GM03348 (cell line): Measurements from ENCODE around the gene LHX2.

ENCODE experiments used
- DNase-seq: peaks from one replicate; pipeline ENCODE4 v3.0.0; 2012; ENCODE audit warnings: low spot score

The LHX2 gene

DNA sequence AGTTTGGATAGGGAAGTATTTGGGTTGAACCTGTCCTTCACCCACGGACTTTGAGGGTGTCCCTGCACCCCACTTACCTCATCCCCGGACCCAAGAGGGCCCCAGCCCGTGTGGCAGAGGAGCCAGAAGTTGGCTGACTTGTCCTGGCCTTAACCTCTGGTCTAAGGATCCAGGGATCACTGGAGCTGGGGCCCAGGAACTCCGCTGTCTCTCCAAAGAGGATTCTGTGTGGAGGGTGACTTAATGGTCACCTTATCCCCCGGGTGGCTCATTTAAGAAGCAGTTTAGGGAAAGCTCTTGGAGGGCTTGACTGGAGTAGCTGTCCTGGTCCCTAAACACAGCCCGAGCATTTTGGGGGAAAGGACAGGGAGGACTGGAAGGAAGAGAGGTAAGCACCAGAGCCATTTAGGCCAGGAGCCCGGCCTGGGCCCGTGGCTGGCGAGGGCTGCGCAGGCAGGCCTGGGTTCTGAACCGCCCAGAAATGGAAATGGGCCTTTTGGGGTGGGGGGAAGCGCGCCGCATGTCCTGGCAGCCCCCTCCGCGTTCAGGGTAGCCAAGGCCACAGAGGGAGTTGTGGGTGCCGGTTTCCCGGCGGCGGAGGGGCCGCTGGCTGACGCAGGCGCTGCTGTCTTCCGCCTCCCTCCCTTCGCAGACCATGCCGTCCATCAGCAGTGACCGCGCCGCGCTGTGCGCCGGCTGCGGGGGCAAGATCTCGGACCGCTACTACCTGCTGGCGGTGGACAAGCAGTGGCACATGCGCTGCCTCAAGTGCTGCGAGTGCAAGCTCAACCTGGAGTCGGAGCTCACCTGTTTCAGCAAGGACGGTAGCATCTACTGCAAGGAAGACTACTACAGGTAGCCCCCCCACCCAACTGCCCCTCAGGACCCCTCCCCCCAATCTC is 2.0 kb downstream of the LHX2 start:
- no peak for DNase-seq

GRCh38 chr9:124014211-124014955 is 2.8 kb downstream of the LHX2 start:
- no peak for DNase-seq

- DNase-seq = no peak
Observed at GRCh38 chr9:124014956-124015660, 3.5 kb downstream of the LHX2 start.

DNA sequence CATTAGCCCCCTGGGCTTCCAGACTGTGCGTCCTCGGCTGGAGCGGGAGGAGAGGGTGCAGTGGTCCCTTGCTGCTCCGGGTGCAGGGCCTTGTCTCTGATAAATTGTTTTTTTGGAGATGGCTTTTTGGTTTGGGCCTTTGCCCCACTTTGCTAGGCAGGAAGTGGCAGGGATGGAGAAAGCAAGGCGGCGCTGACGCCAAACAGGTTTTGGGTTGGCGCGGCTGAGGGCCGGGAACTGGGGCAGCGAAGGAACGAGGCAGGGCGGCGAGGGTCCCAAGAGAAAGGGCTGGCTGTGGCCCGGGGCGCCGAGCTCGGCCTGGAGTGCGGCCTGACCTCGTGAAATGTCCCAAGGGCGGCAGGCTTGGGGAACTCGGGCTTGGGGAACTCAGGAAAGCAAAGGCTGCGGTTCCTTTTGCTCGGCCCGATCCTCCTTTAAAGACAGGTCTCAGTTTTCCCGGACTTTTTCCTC is 4.1 kb downstream of the LHX2 start:
- DNase-seq = no peak

DNA sequence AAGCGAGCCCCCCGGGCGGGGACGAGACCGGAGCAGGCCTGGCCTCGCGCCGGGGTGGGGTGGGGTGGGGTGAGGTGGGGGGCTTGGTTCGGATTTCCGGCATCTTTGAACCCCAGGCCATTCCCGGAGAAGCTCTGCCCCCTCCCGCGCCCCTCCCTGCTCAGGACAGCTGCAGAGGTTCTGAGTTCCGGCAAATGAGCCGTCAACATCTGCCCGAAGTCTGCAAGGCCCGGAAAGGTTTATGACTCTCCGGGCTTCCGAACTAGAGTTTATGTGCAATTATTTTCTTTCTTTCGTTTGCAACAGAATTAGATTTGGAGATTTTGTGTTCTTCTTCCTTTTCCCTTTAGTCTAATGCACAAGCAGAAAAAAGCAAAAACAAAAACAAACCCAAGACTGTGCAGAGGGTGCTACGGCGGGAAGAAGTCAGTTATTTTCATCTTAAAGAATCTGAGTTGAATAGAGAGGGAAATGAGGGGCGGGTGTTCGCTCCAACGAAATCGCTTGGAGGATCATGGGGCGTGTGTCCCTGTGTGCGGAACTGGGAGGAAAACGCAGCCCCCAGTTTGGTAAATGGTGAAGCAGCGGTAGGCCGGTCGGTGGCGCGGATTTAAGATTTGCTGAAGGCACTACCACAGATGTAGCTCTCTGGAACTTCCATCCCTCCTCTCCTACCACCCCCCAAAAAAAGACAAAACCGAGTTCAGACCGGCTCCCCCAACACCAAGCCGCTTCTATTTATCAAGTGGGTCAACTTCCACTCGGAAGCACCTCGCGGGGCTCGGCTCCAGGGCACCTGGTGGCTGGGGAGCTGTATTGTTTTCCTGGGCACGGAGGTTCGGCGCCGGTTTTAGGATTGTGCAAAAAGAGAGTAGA is 4.8 kb downstream of the LHX2 start:
- DNase-seq = no peak

- no peak for DNase-seq
Observed at GRCh38 chr9:124017051-124017928, 5.7 kb downstream of the LHX2 start.

GRCh38 chr9:124017929-124018729 is 6.6 kb downstream of the LHX2 start:
- no peak for DNase-seq

DNA sequence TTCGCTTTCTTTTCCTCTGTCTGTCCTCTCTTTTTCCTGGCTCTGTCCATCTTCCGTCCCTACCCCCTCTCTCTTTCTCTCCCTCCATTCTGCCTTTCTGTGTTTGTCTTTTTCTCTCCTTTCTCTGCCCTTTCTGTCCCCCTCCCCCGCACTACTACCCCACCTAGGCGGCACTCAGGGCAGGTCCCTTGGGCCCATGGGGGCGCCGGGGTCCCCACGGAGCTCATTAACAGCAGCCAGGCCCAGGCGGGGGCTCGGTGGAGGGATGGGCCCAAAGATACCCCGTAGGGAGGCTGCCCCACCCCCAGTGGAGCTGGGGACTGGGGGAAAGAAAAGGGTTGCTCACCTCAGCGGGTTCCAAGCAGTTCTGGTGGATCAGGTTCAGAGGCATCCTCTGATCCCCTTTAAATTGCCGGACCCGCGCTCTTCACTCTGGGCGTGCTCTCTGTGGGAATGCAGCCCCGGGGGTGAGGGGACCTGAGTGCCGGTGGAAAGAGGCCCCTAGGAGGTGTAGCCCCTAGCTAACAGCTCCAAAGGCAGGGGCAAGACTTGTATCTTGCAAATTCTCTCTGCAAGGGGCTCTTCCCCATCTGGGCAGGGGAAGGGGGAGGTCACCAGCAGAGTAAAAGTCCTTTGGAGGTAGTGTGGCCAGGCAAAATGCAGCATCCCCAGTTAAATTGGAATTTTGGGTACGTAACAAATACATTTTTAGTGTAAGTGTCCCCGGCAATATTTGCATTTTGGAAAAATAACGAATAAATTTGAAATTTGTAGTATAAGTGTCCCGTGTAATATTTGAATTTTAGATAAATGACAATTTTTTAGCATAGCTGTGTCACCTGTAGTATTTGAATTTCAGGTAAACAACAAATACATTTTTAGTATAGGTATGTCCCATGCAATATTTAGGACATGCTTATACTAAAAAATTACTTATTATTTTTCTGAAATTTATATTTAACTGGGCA is 7.4 kb downstream of the LHX2 start:
- DNase-seq = no peak

DNA sequence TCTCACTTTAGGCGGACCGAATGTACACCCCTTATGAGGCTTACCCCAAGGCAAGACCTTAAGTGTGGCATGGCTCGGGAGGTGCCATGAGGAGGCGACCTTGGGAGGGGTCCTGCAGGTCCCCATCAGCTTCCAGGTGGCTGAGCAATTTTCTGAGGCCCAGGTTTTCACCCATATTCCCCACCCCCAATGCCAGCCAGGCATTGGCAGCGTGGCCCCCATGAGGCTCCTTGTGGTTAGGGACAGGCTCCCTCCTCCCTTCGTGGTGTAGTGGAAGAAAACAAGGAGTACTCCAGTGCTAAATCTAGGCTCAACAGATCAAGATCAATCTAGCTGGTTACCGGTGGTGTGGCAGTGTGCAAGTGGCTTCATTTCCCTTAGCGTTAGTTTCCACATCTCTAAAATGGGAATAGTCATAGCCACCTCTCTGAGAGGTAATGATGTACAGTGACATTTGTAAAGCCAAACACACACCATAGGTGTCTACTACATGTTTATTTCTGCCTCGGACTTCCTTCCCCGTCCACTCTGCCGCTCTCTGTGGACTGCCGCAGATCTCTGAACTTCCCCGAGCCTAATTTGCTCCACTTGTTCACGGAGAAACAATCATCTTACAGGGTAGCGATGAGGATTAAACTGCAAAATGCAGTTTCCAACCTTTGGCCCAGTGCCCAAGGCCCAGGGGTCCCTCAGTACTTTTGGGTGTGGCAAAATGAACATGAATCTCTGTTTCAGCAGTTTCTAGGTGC is 8.4 kb downstream of the LHX2 start:
- no peak for DNase-seq

DNA sequence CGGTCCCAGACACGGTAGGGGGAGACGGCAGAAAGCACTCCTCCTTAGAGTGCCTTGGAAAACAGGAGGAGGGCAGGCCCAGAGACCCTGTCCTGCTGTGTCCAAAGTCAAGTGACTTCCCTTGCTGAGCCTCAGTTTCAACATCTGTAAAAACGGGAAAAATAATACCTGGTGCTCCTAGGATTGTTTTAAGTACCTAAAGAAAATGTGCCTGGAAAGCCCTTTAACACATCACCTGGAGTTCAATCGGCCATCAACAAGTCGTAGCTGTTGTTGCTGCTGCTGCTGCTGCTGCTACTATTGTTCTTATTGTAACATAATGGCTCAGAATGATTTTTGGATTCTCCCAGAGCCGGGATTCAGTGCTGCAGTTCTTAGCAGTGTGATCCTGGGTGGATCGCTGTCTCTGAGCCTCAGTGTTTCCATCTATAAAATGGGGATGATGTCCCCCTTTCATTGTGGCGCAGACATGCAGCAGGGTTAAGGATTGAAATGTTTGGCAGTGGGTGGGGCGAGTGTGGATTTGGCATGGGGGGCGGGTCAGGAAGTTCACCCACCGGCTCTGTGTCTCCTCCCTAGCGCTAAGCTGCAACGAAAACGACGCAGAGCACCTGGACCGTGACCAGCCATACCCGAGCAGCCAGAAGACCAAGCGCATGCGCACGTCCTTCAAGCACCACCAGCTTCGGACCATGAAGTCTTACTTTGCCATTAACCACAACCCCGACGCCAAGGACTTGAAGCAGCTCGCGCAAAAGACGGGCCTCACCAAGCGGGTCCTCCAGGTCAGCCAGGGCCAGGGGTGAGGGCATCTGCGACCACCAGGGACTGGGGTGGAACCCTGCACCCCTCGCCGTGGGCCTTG is 9.2 kb downstream of the LHX2 start:
- DNase-seq = no peak

DNA sequence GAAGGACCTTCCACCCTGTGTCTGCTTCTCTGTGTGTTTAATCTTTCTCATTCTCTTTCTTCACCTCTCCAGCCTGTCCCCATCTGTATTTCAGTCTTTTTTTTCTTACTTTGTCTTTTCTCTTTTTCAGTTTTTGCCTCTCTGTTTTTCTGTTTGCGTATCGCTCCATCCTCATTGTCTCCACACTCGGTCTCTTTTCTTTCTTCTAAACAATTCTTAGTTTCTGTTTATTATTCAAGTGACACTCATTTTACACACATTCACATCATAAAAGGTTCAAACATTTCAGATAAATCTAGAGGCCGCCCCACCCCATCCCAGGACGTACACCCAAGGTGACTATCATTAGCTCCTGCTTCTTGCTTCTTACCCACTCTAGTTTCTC is 9.8 kb downstream of the LHX2 start:
- DNase-seq = no peak

GRCh38 chr9:124022201-124023121 is 10.9 kb downstream of the LHX2 start:
- DNase-seq = no peak

DNA sequence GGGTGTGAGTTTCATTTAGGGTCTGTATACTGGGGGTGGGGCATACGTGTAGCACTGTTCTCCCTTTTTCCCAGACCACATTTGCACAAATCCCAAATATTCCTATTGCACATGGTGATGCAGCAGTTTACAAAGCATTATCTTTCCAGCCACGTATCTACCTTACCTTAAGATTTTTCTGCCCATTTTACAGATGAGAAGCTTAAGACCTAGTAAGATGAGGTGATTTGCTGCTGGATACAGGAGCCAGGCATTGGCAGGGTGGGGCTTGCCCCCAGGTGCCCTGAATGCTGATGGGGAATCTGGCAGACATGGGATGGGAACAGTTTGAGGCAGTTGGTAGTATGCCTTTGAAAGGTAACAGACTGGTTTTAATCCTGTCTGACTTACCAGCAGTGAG is 12.5 kb downstream of the LHX2 start:
- DNase-seq = no peak

- no peak for DNase-seq
Observed at GRCh38 chr9:124029617-124030016, 18.0 kb downstream of the LHX2 start.

GRCh38 chr9:124030969-124031451 is 19.4 kb downstream of the LHX2 start:
- DNase-seq = peak; percentile 71

- no peak for DNase-seq
Observed at GRCh38 chr9:124032247-124032646, 20.7 kb downstream of the LHX2 start.
